CD4-positive, alpha-beta memory T cell (primary cell): ENCODE results near the gene CCDC158. TPM values are rescaled to one million over a fixed set of nuclear protein-coding genes. Genes with fewer than 3 reads are reported as not detected.

ENCODE experiments used
- CTCF ChIA-PET: fragments of 350-600 bp; sonication (Branson Sonifier 250); formaldehyde crosslinking; loops from one replicate; lab custom pipeline; 2021; ENCODE audit warnings: inconsistent platforms; ENCODE audit not compliant: partially characterized antibody; lab: Charles Lee
- POLR2A ChIA-PET: fragments of 350-600 bp; sonication (Branson Sonifier 250); formaldehyde crosslinking; loops from one replicate; lab custom pipeline; 2021; ENCODE audit not compliant: partially characterized antibody; lab: Charles Lee
- DNase-seq, 5 donors: peaks; one replicate each; pipeline versions ENCODE4 v3.0.0 to v3.0.0-alpha.2; 2020 to 2022; ENCODE audit warnings: mixed read lengths in 1 of 5
- H3K27ac ChIP-seq: one replicate; pipeline ENCODE4 v1.7.0; 2013; ENCODE audit warnings: low read depth, low read length
- H3K27me3 ChIP-seq: 2 replicates; pipeline ENCODE4 v1.7.0; 2013; ENCODE audit warnings: mild to moderate bottlenecking, low read length, moderate library complexity; ENCODE audit not compliant: insufficient read depth
- H3K36me3 ChIP-seq: 2 replicates; pipeline ENCODE4 v1.7.0; 2013; ENCODE audit warnings: mild to moderate bottlenecking, low read length, moderate library complexity; ENCODE audit not compliant: insufficient read depth
- H3K4me1 ChIP-seq: 2 replicates; pipeline ENCODE4 v1.7.0; 2013; ENCODE audit warnings: mild to moderate bottlenecking, low read length, moderate library complexity; ENCODE audit not compliant: insufficient read depth
- H3K4me3 ChIP-seq, 2 donors: one replicate each; pipeline ENCODE4 v1.7.0; 2013; ENCODE audit warnings: low read length in 2 of 2, mild to moderate bottlenecking in 1 of 2
- H3K9me3 ChIP-seq, 2 donors: one replicate each; pipeline ENCODE4 v1.7.0; 2013; ENCODE audit warnings: low read length in 2 of 2, control low read depth in 1 of 2; ENCODE audit not compliant: control insufficient read depth in 1 of 2
- H3K27ac Mint-ChIP-seq, 7 donors: one replicate each; pipeline ENCODE4 v1.8.0; 2020 to 2021; ENCODE audit warnings: mixed read lengths in 7 of 7, mild to moderate bottlenecking in 6 of 7, inconsistent platforms in 3 of 7, moderate library complexity in 3 of 7
- H3K27me3 Mint-ChIP-seq, 2 donors: one replicate each; pipeline ENCODE4 v1.8.0; 2020 to 2021; ENCODE audit warnings: mixed read lengths in 2 of 2
- H3K36me3 Mint-ChIP-seq, 2 donors: one replicate each; pipeline ENCODE4 v1.8.0; 2020 to 2021; ENCODE audit warnings: mixed read lengths in 2 of 2, inconsistent platforms in 1 of 2, mild to moderate bottlenecking in 1 of 2
- H3K4me1 Mint-ChIP-seq, 4 donors: one replicate each; pipeline ENCODE4 v1.8.0; 2020 to 2021; ENCODE audit warnings: mixed read lengths in 4 of 4, mild to moderate bottlenecking in 1 of 4
- H3K4me3 Mint-ChIP-seq, 8 donors: one replicate each; pipeline ENCODE4 v1.8.0; 2020 to 2021; ENCODE audit warnings: mixed read lengths in 8 of 8, mild to moderate bottlenecking in 7 of 8, moderate library complexity in 6 of 8, inconsistent platforms in 3 of 8
- H3K9me3 Mint-ChIP-seq, 8 donors: one replicate each; pipeline ENCODE4 v1.8.0; 2020 to 2021; ENCODE audit warnings: mixed read lengths in 8 of 8, mild to moderate bottlenecking in 5 of 8, inconsistent platforms in 3 of 8, moderate library complexity in 1 of 8
- intact Hi-C: fragments of 100-400 bp; cut with micrococcal nuclease; formaldehyde crosslinking; loops from one replicate; pipeline ENCODE4 v1.15.1; 2023
- polyA plus RNA-seq, 2 donors: library from polyadenylated mRNA; unstranded; fragments of 300-500 nt; fragmentation: Illumina TruSeq; gene quantifications; one replicate each; pipeline ENCODE4 v1.2.3, GENCODE V29; 2021
- total RNA-seq, 2 experiments: library from RNA; stranded (reverse); gene quantifications; one replicate each; pipeline ENCODE4 v1.2.3, GENCODE V29; 2021

Gene CCDC158
- total and polyA plus RNA-seq, 4 experiments from 2014 or later, result not detected

DNA sequence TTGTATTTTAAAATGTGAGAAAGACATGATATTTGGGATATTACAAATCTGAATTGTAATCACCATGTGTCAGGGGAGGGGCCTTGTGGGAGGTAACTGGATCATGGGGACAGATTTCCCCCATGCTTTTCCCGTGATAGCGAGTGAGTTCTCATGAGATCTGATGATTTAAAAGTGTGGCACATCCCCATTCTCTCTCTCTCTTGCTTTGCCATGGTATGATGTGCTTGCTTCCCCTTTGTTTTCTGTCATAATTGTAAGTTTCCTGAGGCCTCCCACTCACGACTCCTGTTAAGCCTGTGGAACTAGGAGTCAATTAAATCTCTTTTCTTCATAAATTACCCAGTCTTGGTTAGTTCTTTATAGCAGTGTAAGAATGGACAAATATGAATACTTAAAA is 39.0 kb downstream of the CCDC158 start:
- ChIA-PET POLR2A (no interaction called here), CTCF (no interaction called here)
- intact Hi-C loops, result no loop called here
- Mint-ChIP-seq H3K4me3 (no peak overlapping the region), H3K4me1 (no peaks in the 10 kb centered on the region), H3K27me3 (peaks cover 4 to 17% of the 10 kb centered on the region in 2 donors), H3K36me3 (peaks cover 0 to 4% of the 10 kb centered on the region in 2 donors), H3K27ac (peak overlapping the region in 1 of 7 donors; percentile 44), H3K9me3 (peaks cover 0 to 10% (median under 1%) of the 10 kb centered on the region in 8 donors)
- Histone ChIP-seq H3K36me3 (no peaks in the 10 kb centered on the region), H3K27me3 (no peaks in the 10 kb centered on the region), H3K4me1 (no peaks in the 10 kb centered on the region), H3K4me3 (no peak overlapping the region), H3K27ac (no peak overlapping the region), H3K9me3 (no peaks in the 10 kb centered on the region)
- no peak for DNase-seq

DNA sequence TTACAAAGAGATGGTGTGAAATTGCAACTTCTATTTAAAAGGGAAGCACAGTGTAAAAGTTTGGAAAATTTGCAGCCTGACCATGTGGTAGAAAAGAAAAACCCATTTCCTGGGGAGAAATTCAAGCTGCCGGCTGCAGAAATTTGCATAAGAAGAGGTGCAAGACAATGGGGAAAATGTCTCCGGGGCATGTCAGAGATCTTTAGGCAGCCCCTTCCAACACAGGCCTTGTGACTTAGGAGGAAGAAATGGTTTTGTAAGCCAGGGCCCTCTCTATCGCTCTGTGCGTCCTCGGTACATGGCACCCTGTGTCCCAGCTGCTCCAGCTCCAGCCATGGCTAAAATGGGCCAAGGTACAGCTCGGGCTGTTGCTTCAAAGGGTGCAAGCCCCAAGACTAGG is 40.4 kb downstream of the CCDC158 start:
- no peak for DNase-seq
- H3K4me1 Mint-ChIP-seq, result no peaks in the 10 kb centered on the region
- Histone ChIP-seq H3K4me1 (no peaks in the 10 kb centered on the region), H3K36me3 (no peaks in the 10 kb centered on the region), H3K27me3 (no peaks in the 10 kb centered on the region), H3K9me3 (no peaks in the 10 kb centered on the region), H3K4me3 (no peak overlapping the region), H3K27ac (no peak overlapping the region)
- intact Hi-C loops, result no loop called here
- H3K27ac Mint-ChIP-seq, result no peak overlapping the region
- H3K27me3 Mint-ChIP-seq, result peaks cover 2 to 16% of the 10 kb centered on the region in 2 donors
- peaks cover 0 to 4% of the 10 kb centered on the region in 2 donors for H3K36me3 Mint-ChIP-seq
- peaks cover 0 to 8% (median under 1%) of the 10 kb centered on the region in 8 donors for H3K9me3 Mint-ChIP-seq
- CTCF ChIA-PET, result interaction anchor here (1.6 kb wide), 1 partner anchor 201 kb away, joined by 7 read pairs; no protein-coding TSS in a partner anchor
- no peak overlapping the region for H3K4me3 Mint-ChIP-seq
- POLR2A ChIA-PET, result no interaction called here

DNA sequence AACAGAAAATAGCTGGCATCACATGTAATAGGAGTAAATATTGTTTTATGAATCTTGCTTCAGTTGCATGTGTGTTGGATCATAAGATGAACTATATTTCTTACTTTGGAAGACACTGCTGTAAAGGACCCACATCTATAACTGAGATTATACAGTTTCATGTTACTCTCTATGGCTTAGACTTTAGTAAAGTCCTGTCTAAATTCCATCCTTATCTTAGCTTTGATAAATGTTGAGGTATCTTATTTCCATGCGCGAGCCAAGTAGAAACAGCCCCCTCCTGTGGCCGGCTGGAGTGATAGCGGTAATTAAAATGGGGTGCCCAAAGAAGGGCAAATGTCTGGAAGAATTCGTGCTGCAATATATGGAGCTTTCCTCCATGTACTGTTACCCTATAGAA is 43.0 kb downstream of the CCDC158 start:
- Mint-ChIP-seq H3K27ac (no peak overlapping the region), H3K4me3 (no peak overlapping the region), H3K4me1 (peaks cover 0 to 2% (median under 1%) of the 10 kb centered on the region in 4 donors), H3K9me3 (peaks cover 0 to 8% (median under 1%) of the 10 kb centered on the region in 8 donors), H3K36me3 (peaks cover 0 to 4% of the 10 kb centered on the region in 2 donors), H3K27me3 (peaks cover 0 to 9% of the 10 kb centered on the region in 2 donors)
- intact Hi-C loops, result loop anchor here (1.0 to 10.0 kb wide), 4 partner anchors 73 to 198 kb away; partner anchors contain the start of genes FAM47E and STBD1
- peak in 4 of 5 donors; percentile 24 to 49 (median 32) for DNase-seq
- no peaks in the 10 kb centered on the region for H3K4me1 ChIP-seq
- H3K9me3 ChIP-seq, result no peaks in the 10 kb centered on the region
- no peaks in the 10 kb centered on the region for H3K36me3 ChIP-seq
- H3K27me3 ChIP-seq, result no peaks in the 10 kb centered on the region
- no peak overlapping the region for H3K27ac ChIP-seq
- ChIA-PET CTCF (interaction anchor here (0.6 to 9.8 kb wide), 40 partner anchors 10 to 383 kb away, joined by 3 to 305 read pairs (median 6); partner anchors contain the start of genes FAM47E and STBD1), POLR2A (interaction anchor here (1.0 kb wide), 1 partner anchor 198 kb away, joined by 6 read pairs; no protein-coding TSS in a partner anchor)
- H3K4me3 ChIP-seq, result no peak overlapping the region

DNA sequence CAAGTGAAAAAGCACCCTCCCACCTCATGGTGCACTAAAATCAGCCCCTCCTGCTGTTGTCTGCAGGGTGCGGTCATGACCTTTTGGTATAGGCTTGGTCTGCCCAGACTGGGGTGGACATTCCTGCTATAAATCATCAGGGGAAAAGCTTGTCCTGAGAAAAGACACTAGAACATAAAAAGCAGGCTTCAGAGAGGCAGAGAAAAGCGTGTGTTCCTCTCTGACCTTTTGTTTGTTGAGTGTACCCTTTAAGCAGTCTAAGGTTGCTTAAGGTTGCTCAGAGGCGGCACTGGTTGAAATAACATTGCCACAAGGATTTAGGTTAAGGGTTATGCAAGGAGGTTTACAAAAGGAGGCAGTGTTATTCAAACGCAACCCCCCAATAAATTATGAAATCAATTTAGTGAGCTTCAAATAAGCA is 43.5 kb downstream of the CCDC158 start:
- H3K27ac Mint-ChIP-seq, result no peak overlapping the region
- H3K36me3 Mint-ChIP-seq, result peaks cover 0 to 4% of the 10 kb centered on the region in 2 donors
- Histone ChIP-seq H3K4me1 (no peaks in the 10 kb centered on the region), H3K27me3 (no peaks in the 10 kb centered on the region), H3K4me3 (no peak overlapping the region), H3K9me3 (no peaks in the 10 kb centered on the region), H3K27ac (no peak overlapping the region), H3K36me3 (no peaks in the 10 kb centered on the region)
- peaks cover 0 to 2% (median under 1%) of the 10 kb centered on the region in 4 donors for H3K4me1 Mint-ChIP-seq
- peaks cover 0 to 8% (median under 1%) of the 10 kb centered on the region in 8 donors for H3K9me3 Mint-ChIP-seq
- intact Hi-C loops, result loop anchor here (10.0 kb wide), 1 partner anchor 73 kb away; the partner anchor contains the start of gene STBD1
- DNase-seq, result no peak
- H3K27me3 Mint-ChIP-seq, result peaks cover 0 to 9% of the 10 kb centered on the region in 2 donors
- POLR2A ChIA-PET, result interaction anchor here (1.0 kb wide), 1 partner anchor 197 kb away, joined by 6 read pairs; no protein-coding TSS in a partner anchor
- H3K4me3 Mint-ChIP-seq, result no peak overlapping the region
- CTCF ChIA-PET, result interaction anchor here (0.6 to 9.8 kb wide), 38 partner anchors 9 to 383 kb away, joined by 3 to 305 read pairs (median 6); partner anchors contain the start of genes FAM47E, SCARB2 and STBD1

DNA sequence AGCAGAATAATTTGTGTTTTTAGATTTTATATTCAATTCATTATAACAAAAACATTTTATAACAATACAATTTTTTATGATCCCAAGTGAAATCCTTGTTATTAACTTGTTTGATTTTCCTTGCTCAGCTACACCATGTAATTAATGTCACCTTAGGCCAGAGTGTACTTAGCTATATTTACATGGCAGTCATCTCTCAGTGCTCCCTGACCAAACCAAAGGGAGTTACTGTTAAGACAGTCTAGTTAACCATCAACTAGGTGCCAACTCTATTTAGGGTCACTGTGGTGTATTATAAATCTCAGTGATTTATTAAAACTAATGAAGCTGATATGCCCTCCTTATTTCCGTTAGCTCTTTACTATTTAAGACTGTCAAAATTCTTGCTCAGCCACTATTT is 44.4 kb downstream of the CCDC158 start:
- Mint-ChIP-seq H3K27ac (no peak overlapping the region), H3K36me3 (peaks cover 0 to 4% of the 10 kb centered on the region in 2 donors), H3K4me3 (no peak overlapping the region), H3K4me1 (peaks cover 0 to 3% (median under 1%) of the 10 kb centered on the region in 4 donors), H3K9me3 (peaks cover 0 to 8% (median under 1%) of the 10 kb centered on the region in 8 donors), H3K27me3 (peaks cover 0 to 9% of the 10 kb centered on the region in 2 donors)
- Histone ChIP-seq H3K27ac (no peak overlapping the region), H3K36me3 (no peaks in the 10 kb centered on the region), H3K9me3 (no peaks in the 10 kb centered on the region), H3K4me3 (no peak overlapping the region), H3K27me3 (no peaks in the 10 kb centered on the region), H3K4me1 (no peaks in the 10 kb centered on the region)
- DNase-seq, result no peak
- ChIA-PET CTCF (interaction anchor here (0.6 to 9.8 kb wide), 24 partner anchors 8 to 225 kb away, joined by 3 to 305 read pairs (median 8); partner anchors contain the start of genes FAM47E, SCARB2 and STBD1), POLR2A (no interaction called here)
- intact Hi-C loops, result loop anchor here (10.0 kb wide), 1 partner anchor 72 kb away; the partner anchor contains the start of gene STBD1

DNA sequence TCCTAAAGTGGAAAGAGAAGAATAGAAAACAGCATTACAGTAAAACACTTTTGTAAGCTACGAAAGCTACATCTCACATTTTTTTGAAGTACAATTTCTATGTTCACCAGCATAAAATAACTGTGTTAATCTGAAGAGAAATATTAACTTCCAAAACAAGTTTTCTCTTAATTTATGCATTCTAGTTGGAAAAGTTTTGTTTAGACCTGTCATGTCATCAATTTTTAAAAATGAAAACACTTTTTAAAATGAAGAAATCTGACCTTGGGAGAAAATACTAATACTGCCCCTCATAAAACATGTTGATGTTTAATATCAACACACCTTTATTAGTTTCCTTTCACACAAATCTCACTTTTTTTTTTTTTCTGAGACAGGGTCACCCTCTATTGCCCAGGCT is 45.2 kb downstream of the CCDC158 start:
- Mint-ChIP-seq H3K9me3 (peaks cover 0 to 8% (median under 1%) of the 10 kb centered on the region in 8 donors), H3K27me3 (peaks cover 0 to 9% of the 10 kb centered on the region in 2 donors), H3K27ac (no peak overlapping the region), H3K4me1 (peaks cover 0 to 3% (median under 1%) of the 10 kb centered on the region in 4 donors), H3K4me3 (no peak overlapping the region), H3K36me3 (peaks cover 0 to 4% of the 10 kb centered on the region in 2 donors)
- DNase-seq, result no peak
- H3K4me1 ChIP-seq, result no peaks in the 10 kb centered on the region
- intact Hi-C loops, result loop anchor here (10.0 kb wide), 1 partner anchor 71 kb away; the partner anchor contains the start of gene STBD1
- no peaks in the 10 kb centered on the region for H3K9me3 ChIP-seq
- POLR2A ChIA-PET, result no interaction called here
- no peaks in the 10 kb centered on the region for H3K27me3 ChIP-seq
- no peak overlapping the region for H3K4me3 ChIP-seq
- CTCF ChIA-PET, result interaction anchor here (0.7 to 9.8 kb wide), 11 partner anchors 7 to 195 kb away, joined by 3 to 305 read pairs (median 12); partner anchors contain the start of genes FAM47E, SCARB2 and STBD1
- H3K36me3 ChIP-seq, result no peaks in the 10 kb centered on the region
- no peak overlapping the region for H3K27ac ChIP-seq

DNA sequence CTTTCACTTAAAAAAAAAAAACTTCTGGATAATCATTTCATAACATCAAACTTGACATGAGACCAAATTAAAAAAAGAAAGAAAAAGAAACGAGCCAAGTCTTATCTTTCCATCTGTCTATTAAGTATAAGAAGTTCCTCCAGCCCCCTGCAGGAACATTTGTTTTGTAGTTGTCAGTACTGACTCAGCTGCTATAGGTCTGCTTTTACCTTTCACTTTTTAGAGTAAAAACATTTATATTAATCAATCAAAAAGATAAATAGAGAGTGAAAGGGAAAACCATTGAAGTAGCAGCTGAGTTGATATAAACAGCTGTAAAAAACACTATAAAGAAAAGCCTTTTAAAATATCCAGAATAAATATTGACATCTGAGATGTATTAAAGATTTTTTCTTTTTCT is 46.1 kb downstream of the CCDC158 start:
- Mint-ChIP-seq H3K36me3 (no peaks in the 10 kb centered on the region), H3K9me3 (peaks cover 0 to under 1% (median 0%) of the 10 kb centered on the region in 8 donors), H3K27ac (no peak overlapping the region), H3K4me3 (no peak overlapping the region), H3K27me3 (peaks cover 0 to 7% of the 10 kb centered on the region in 2 donors), H3K4me1 (peaks cover 0 to 3% (median under 1%) of the 10 kb centered on the region in 4 donors)
- POLR2A ChIA-PET, result no interaction called here
- no peak overlapping the region for H3K4me3 ChIP-seq
- CTCF ChIA-PET, result interaction anchor here (1.2 to 9.8 kb wide), 5 partner anchors 9 to 194 kb away, joined by 4 to 305 read pairs (median 66); partner anchors contain the start of genes FAM47E and STBD1
- H3K4me1 ChIP-seq, result no peaks in the 10 kb centered on the region
- no peaks in the 10 kb centered on the region for H3K36me3 ChIP-seq
- no peaks in the 10 kb centered on the region for H3K27me3 ChIP-seq
- no peak overlapping the region for H3K27ac ChIP-seq
- DNase-seq, result no peak
- intact Hi-C loops, result loop anchor here (10.0 kb wide), 1 partner anchor 70 kb away; the partner anchor contains the start of gene STBD1
- no peaks in the 10 kb centered on the region for H3K9me3 ChIP-seq
